NCI-H1092 (cell line): ENCODE measurements around the gene HDAC9.

Experiments
- DNase-seq: peaks from one replicate; lab custom pipeline; 2025; lab: John Stamatoyannopoulos, UW

The HDAC9 gene

GRCh38 chr7:18526368-18526878 lies 30.9 kb downstream of the HDAC9 start:
- DNase-seq = no peak

GRCh38 chr7:18529239-18529638 lies 33.7 kb downstream of the HDAC9 start:
- no peak for DNase-seq

GRCh38 chr7:18530224-18531179 lies 35.0 kb downstream of the HDAC9 start:
- no peak for DNase-seq

- DNase-seq = no peak
Observed at GRCh38 chr7:18531539-18531938, 36.0 kb downstream of the HDAC9 start.

GRCh38 chr7:18532813-18533212 lies 37.3 kb downstream of the HDAC9 start:
- no peak for DNase-seq

- DNase-seq = no peak
Observed at GRCh38 chr7:18534481-18534880, 38.9 kb downstream of the HDAC9 start.

GRCh38 chr7:18535810-18536415 lies 40.4 kb downstream of the HDAC9 start:
- no peak for DNase-seq

- no peak for DNase-seq
Observed at GRCh38 chr7:18536486-18536885, 40.9 kb downstream of the HDAC9 start.

GRCh38 chr7:18538554-18539250 lies 43.2 kb downstream of the HDAC9 start:
- no peak for DNase-seq

GRCh38 chr7:18540396-18540795 lies 44.8 kb downstream of the HDAC9 start:
- no peak for DNase-seq

GRCh38 chr7:18541181-18541870 lies 45.8 kb downstream of the HDAC9 start:
- peak; percentile 14 for DNase-seq

- DNase-seq = no peak
Observed at GRCh38 chr7:18541871-18542212, 46.3 kb downstream of the HDAC9 start.

GRCh38 chr7:18546576-18546975 lies 51.0 kb downstream of the HDAC9 start:
- DNase-seq = no peak

- DNase-seq = no peak
Observed at GRCh38 chr7:18547509-18548187, 52.1 kb downstream of the HDAC9 start.

- no peak for DNase-seq
Observed at GRCh38 chr7:18548534-18548933, 53.0 kb downstream of the HDAC9 start.

GRCh38 chr7:18550574-18550973 lies 55.0 kb downstream of the HDAC9 start:
- DNase-seq = no peak

- peak; percentile 25 for DNase-seq
Observed at GRCh38 chr7:18552316-18552916, 56.9 kb downstream of the HDAC9 start.

GRCh38 chr7:18552943-18553604 lies 57.5 kb downstream of the HDAC9 start:
- peak; percentile 82 for DNase-seq

- no peak for DNase-seq
Observed at GRCh38 chr7:18553605-18554003, 58.1 kb downstream of the HDAC9 start.

GRCh38 chr7:18555120-18555519 lies 59.6 kb downstream of the HDAC9 start:
- no peak for DNase-seq
